Measurements from ENCODE around the gene HGF.

DNA sequence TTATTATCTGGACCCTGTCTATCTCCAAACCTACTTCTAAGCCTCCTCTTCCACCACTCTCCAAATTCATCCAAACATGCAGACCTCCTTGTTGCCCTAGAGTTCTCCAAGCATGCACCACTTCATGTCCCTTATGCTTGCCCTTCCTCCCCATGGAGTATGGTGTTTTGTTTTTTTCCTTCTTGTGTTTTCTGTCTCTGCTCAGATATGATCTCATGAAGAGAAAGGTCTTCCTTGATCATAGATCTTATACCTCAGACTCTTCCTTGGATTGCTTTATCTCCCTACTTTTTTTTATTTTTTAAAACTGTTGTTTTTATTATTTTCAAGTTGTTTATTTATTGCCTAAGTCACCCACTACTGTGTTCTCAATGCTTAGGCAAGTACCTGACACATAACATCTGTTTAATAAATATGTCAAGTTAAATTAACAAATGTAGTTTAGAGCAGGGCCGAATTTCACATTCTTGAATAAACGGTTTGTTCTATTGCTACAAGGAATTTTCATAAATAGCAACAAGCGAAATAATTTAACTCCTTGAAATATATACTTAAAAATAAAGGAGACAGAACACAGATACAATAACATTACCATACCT is 84.5 kb downstream of the HGF start:
- TF ChIP-seq, protein P1, sequence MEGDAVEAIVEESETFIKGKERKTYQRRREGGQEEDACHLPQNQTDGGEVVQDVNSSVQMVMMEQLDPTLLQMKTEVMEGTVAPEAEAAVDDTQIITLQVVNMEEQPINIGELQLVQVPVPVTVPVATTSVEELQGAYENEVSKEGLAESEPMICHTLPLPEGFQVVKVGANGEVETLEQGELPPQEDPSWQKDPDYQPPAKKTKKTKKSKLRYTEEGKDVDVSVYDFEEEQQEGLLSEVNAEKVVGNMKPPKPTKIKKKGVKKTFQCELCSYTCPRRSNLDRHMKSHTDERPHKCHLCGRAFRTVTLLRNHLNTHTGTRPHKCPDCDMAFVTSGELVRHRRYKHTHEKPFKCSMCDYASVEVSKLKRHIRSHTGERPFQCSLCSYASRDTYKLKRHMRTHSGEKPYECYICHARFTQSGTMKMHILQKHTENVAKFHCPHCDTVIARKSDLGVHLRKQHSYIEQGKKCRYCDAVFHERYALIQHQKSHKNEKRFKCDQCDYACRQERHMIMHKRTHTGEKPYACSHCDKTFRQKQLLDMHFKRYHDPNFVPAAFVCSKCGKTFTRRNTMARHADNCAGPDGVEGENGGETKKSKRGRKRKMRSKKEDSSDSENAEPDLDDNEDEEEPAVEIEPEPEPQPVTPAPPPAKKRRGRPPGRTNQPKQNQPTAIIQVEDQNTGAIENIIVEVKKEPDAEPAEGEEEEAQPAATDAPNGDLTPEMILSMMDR (conservative IDR thresholded peaks at IDR 0.05; ENCODE audit: low read length): no peak
- TF ChIP-seq EZH2phosphoT487 (IDR thresholded peaks at IDR 0.05; ENCODE audit: borderline replicate concordance, low read depth, low read length): no peak
